Panc1 (cell line): Measurements from ENCODE around the gene TEX261. TPM values are rescaled to one million over a fixed set of nuclear protein-coding genes. Genes with fewer than 3 reads are reported as not detected.

Experiments
- ATAC-seq: fragments of 200-7000 bp; cut with Tn5 transposase; 2 replicates; pipeline ENCODE4 v1.9.1; 2020; ENCODE audit warnings: mild to moderate bottlenecking, moderate library complexity
- BruUV-seq: library from RNA; stranded (reverse); fragments of 400-500 nt; replicated peaks from 2 replicates; lab custom pipeline; 2021; lab: Mats Ljungman, UMichigan
- CTCF ChIA-PET: fragments of 300-600 bp; sonication (Branson Sonifier 250); formaldehyde crosslinking; loops from one replicate; lab custom pipeline; 2022; ENCODE audit warnings: antibody characterized with exemption; lab: Charles Lee
- POLR2A ChIA-PET: fragments of 300-600 bp; sonication (Branson Sonifier 250); formaldehyde crosslinking; loops from one replicate; lab custom pipeline; 2022; ENCODE audit warnings: antibody characterized with exemption; lab: Charles Lee
- DNase-seq: peaks from one replicate; pipeline ENCODE4 v3.0.0-alpha.2; 2010; ENCODE audit warnings: low read depth, low spot score
- H3K27ac ChIP-seq: 2 replicates; pipeline ENCODE4 v1.5.1; 2011; ENCODE audit warnings: mild to moderate bottlenecking, low read length, inconsistent platforms
- H3K27me3 ChIP-seq: fragments of 200-500 bp; sonication (Bioruptor generic); 2 replicates; pipeline ENCODE4 v1.6.0; 2014; ENCODE audit warnings: low read length, inconsistent platforms; ENCODE audit not compliant: control insufficient read depth, insufficient read depth
- H3K36me3 ChIP-seq: fragments of 200-500 bp; sonication (Bioruptor generic); 2 replicates; pipeline ENCODE4 v1.5.1; 2014; ENCODE audit warnings: inconsistent platforms, mild to moderate bottlenecking, low read length, moderate library complexity; ENCODE audit not compliant: control insufficient read depth, insufficient read depth
- H3K4me1 ChIP-seq: 2 replicates; pipeline ENCODE4 v1.5.1; 2011; ENCODE audit warnings: inconsistent platforms, mild to moderate bottlenecking, low read length, moderate library complexity; ENCODE audit not compliant: control insufficient read depth, insufficient read depth
- H3K4me3 ChIP-seq, 2 experiments: 2 replicates each; pipeline ENCODE4 v1.5.1; 2011 to 2012; ENCODE audit warnings: low read depth in 2 of 2, low read length in 2 of 2, mild to moderate bottlenecking in 2 of 2, inconsistent platforms in 1 of 2, moderate library complexity in 1 of 2
- H3K9me3 ChIP-seq: fragments of 200-500 bp; sonication (Bioruptor generic); 2 replicates; pipeline ENCODE4 v1.5.1; 2014; ENCODE audit warnings: low read depth, mild to moderate bottlenecking, inconsistent platforms, low read length, moderate library complexity; ENCODE audit not compliant: control insufficient read depth, insufficient read depth
- CTCF ChIP-seq: fragments of 450-650 bp; IDR thresholded peaks from 2 replicates; pipeline ENCODE4 v1.5.1; 2017; ENCODE audit warnings: mild to moderate bottlenecking
- POLR2AphosphoS5 ChIP-seq: IDR thresholded peaks from 2 replicates; pipeline ENCODE4 v1.6.1; 2012; ENCODE audit warnings: mild to moderate bottlenecking, low read depth, low read length, moderate library complexity
- REST ChIP-seq, 2 experiments: IDR thresholded peaks; 2 replicates each; pipeline ENCODE4 v1.6.1; 2011 to 2012; ENCODE audit warnings: low read depth in 2 of 2, control low read depth in 1 of 2, low read length in 1 of 2, mild to moderate bottlenecking in 1 of 2, moderate library complexity in 1 of 2; ENCODE audit not compliant: insufficient read depth in 1 of 2
- SIN3A ChIP-seq: IDR thresholded peaks from 2 replicates; pipeline ENCODE4 v1.6.1; 2012; ENCODE audit warnings: low read depth, mild to moderate bottlenecking, low read length, moderate library complexity, borderline replicate concordance; ENCODE audit not compliant: insufficient read depth
- TCF7L2 ChIP-seq: IDR thresholded peaks from 2 replicates; pipeline ENCODE4 v1.6.1; 2011; ENCODE audit warnings: mild to moderate bottlenecking, low read depth, low read length, inconsistent platforms
- in situ Hi-C: cut with HindIII; loops from 2 replicates; pipeline ENCODE4 v1.10.0; 2016; ENCODE audit warnings: low sequenced_read_pairs, low pct_unique_long_range_greater_than_20kb
- intact Hi-C: fragments of 100-400 bp; cut with micrococcal nuclease; formaldehyde crosslinking; loops from one replicate; pipeline ENCODE4 v1.10.0; 2022; ENCODE audit not compliant: unreplicated experiment
- total RNA-seq: library from RNA; stranded (reverse); gene quantifications from one replicate; pipeline ENCODE4 v1.2.1, GENCODE V29; 2021; ENCODE audit not compliant: unreplicated experiment

TEX261 gene
- total RNA-seq, 1 experiment from 2014 or later: 64.9 TPM

GRCh38 chr2:70991742-70992141 is 2.9 kb downstream of the TEX261 start:
- intact Hi-C loops (no loop called here), in situ Hi-C loops (no loop called here)
- ChIA-PET CTCF (no interaction called here), POLR2A (no interaction called here)
- Histone ChIP-seq H3K4me3 (no peak overlapping the region), H3K27me3 (no peaks in the 10 kb centered on the region), H3K27ac (no peak overlapping the region), H3K36me3 (peaks cover 2% of the 10 kb centered on the region; the same call in 1 of the 2 replicates), H3K9me3 (no peaks in the 10 kb centered on the region), H3K4me1 (peaks cover 7% of the 10 kb centered on the region)
- no TSS peak for BruUV-seq
- DNase-seq (no peak), ATAC-seq (no peak)
- no peak for TF ChIP-seq POLR2AphosphoS5
- TF ChIP-seq CTCF: no peak
- no peak for TF ChIP-seq REST (IDR thresholded peaks at IDR 0.05; ENCODE audit: insufficient read depth in 1 of 2, low read depth in 2 of 2, low read length in 1 of 2)
- TF ChIP-seq SIN3A: no peak
- no peak for TF ChIP-seq TCF7L2

- intact Hi-C loops: no loop called here
- H3K9me3 ChIP-seq: no peaks in the 10 kb centered on the region
- peaks cover 2% of the 10 kb centered on the region; the same call in 1 of the 2 replicates for H3K36me3 ChIP-seq
- no peaks in the 10 kb centered on the region for H3K27me3 ChIP-seq
- H3K4me1 ChIP-seq: peaks cover 7% of the 10 kb centered on the region
- POLR2A ChIA-PET: no interaction called here
- BruUV-seq: no TSS peak
- no peak for DNase-seq
- CTCF ChIA-PET: no interaction called here
- no peak overlapping the region for H3K27ac ChIP-seq
- no peak overlapping the region for H3K4me3 ChIP-seq
- ATAC-seq: no peak
- in situ Hi-C loops: no loop called here
- TF ChIP-seq REST (IDR thresholded peaks at IDR 0.05; ENCODE audit: insufficient read depth in 1 of 2, low read depth in 2 of 2, low read length in 1 of 2): no peak
- TF ChIP-seq POLR2AphosphoS5: no peak
- no peak for TF ChIP-seq TCF7L2
- no peak for TF ChIP-seq CTCF
- TF ChIP-seq SIN3A: no peak
Observed at GRCh38 chr2:70991142-70991541, 3.5 kb downstream of the TEX261 start.
